Stimulated activated CD4-positive, alpha-beta T cell treated with anti-CD3 and anti-CD28 coated beads, Interleukin-15, amount 100 ng/mL, for 24 hours (primary cell): ENCODE data around the gene GPR3.

Experiments
- DNase-seq: peaks from one replicate; pipeline ENCODE4 v3.0.0-alpha.2; 2020

Gene GPR3

GRCh38 chr1:27359822-27360158 is 32.6 kb upstream of the GPR3 start:
- no peak for DNase-seq

- peak; percentile 63 for DNase-seq
Observed at GRCh38 chr1:27360159-27361043, 32.0 kb upstream of the GPR3 start.

- no peak for DNase-seq
Observed at GRCh38 chr1:27361044-27361402, 31.4 kb upstream of the GPR3 start.

- no peak for DNase-seq
Observed at GRCh38 chr1:27361553-27361952, 30.9 kb upstream of the GPR3 start.

GRCh38 chr1:27363766-27364695 is 28.4 kb upstream of the GPR3 start:
- no peak for DNase-seq

GRCh38 chr1:27364696-27365371 is 27.6 kb upstream of the GPR3 start:
- DNase-seq: no peak

- DNase-seq: peak; percentile 84
Observed at GRCh38 chr1:27365372-27366112, 26.9 kb upstream of the GPR3 start.

GRCh38 chr1:27366113-27366410 is 26.4 kb upstream of the GPR3 start:
- DNase-seq: peak; percentile 92

- peak; percentile 81 for DNase-seq
Observed at GRCh38 chr1:27366411-27367159, 25.8 kb upstream of the GPR3 start, which contains the start of gene MAP3K6. MAP3K6 (minus strand) TSS chr1:27366961; CDS start chr1:27366597, 364 bp downstream.

GRCh38 chr1:27367160-27367650 is 25.2 kb upstream of the GPR3 start:
- no peak for DNase-seq

GRCh38 chr1:27368869-27369582 is 23.4 kb upstream of the GPR3 start:
- no peak for DNase-seq

GRCh38 chr1:27372022-27372807 is 20.2 kb upstream of the GPR3 start:
- no peak for DNase-seq

- DNase-seq: no peak
Observed at GRCh38 chr1:27372808-27373690, 19.4 kb upstream of the GPR3 start.

- no peak for DNase-seq
Observed at GRCh38 chr1:27374362-27375086, 17.9 kb upstream of the GPR3 start, which contains the start of gene FCN3. FCN3 (minus strand) TSS chr1:27374824; CDS start chr1:27374818, 6 bp downstream.

GRCh38 chr1:27377760-27378495 is 14.5 kb upstream of the GPR3 start:
- no peak for DNase-seq

- DNase-seq: no peak
Observed at GRCh38 chr1:27379564-27380122, 12.8 kb upstream of the GPR3 start.

- no peak for DNase-seq
Observed at GRCh38 chr1:27380224-27380623, 12.2 kb upstream of the GPR3 start.
